Chondrocyte (in vitro differentiated cells): Measurements from ENCODE around the gene HUNK. TPM values are rescaled to one million over a fixed set of nuclear protein-coding genes. Genes with fewer than 3 reads are reported as not detected.

Source experiments
- DNase-seq: peaks from one replicate; pipeline ENCODE4 v3.0.0; 2021; ENCODE audit warnings: mixed read lengths, low spot score
- H3K27ac Mint-ChIP-seq: one replicate; pipeline ENCODE4 v1.8.0; 2021; ENCODE audit warnings: mild to moderate bottlenecking, moderate library complexity, mixed read lengths; ENCODE audit not compliant: unreplicated experiment
- H3K27me3 Mint-ChIP-seq: 2 replicates; pipeline ENCODE4 v1.8.0; 2021; ENCODE audit warnings: low read depth, mixed read lengths
- H3K36me3 Mint-ChIP-seq: 2 replicates; pipeline ENCODE4 v1.8.0; 2021; ENCODE audit warnings: low read depth, mixed read lengths
- H3K4me1 Mint-ChIP-seq: 2 replicates; pipeline ENCODE4 v1.8.0; 2021; ENCODE audit warnings: low read depth, mild to moderate bottlenecking, mixed read lengths
- H3K4me3 Mint-ChIP-seq: one replicate; pipeline ENCODE4 v1.8.0; 2021; ENCODE audit warnings: mild to moderate bottlenecking, moderate library complexity, mixed read lengths; ENCODE audit not compliant: unreplicated experiment
- H3K9me3 Mint-ChIP-seq: 2 replicates; pipeline ENCODE4 v1.8.0; 2021; ENCODE audit warnings: low read depth, mixed read lengths
- total RNA-seq: library from RNA; stranded (reverse); gene quantifications from 3 replicates; pipeline ENCODE4 v1.2.1, GENCODE V29; 2021
- TF ChIP-seq, protein P1 (sequence below): fragments of 200-600 bp; sonication (generic); IDR thresholded peaks from 2 replicates; pipeline ENCODE4 v1.5.0; 2021; ENCODE audit warnings: antibody characterized with exemption, mild to moderate bottlenecking, moderate library complexity

HUNK gene
- total RNA-seq, 1 donor from 2014 or later = 1.6 TPM

- Mint-ChIP-seq H3K27ac (peak overlapping the region; percentile 46), H3K9me3 (peaks cover 3% of the 10 kb centered on the region)
Observed at GRCh38 chr21:31927689-31928353, 55.0 kb downstream of the HUNK start.

GRCh38 chr21:31928656-31929055 is 55.8 kb downstream of the HUNK start:
- Mint-ChIP-seq H3K9me3 (peaks cover 3% of the 10 kb centered on the region), H3K27me3 (no peaks in the 10 kb centered on the region), H3K27ac (peak overlapping the region; percentile 14), H3K4me1 (peaks cover 15% of the 10 kb centered on the region), H3K4me3 (no peak overlapping the region), H3K36me3 (no peaks in the 10 kb centered on the region)
- TF ChIP-seq, protein P1, sequence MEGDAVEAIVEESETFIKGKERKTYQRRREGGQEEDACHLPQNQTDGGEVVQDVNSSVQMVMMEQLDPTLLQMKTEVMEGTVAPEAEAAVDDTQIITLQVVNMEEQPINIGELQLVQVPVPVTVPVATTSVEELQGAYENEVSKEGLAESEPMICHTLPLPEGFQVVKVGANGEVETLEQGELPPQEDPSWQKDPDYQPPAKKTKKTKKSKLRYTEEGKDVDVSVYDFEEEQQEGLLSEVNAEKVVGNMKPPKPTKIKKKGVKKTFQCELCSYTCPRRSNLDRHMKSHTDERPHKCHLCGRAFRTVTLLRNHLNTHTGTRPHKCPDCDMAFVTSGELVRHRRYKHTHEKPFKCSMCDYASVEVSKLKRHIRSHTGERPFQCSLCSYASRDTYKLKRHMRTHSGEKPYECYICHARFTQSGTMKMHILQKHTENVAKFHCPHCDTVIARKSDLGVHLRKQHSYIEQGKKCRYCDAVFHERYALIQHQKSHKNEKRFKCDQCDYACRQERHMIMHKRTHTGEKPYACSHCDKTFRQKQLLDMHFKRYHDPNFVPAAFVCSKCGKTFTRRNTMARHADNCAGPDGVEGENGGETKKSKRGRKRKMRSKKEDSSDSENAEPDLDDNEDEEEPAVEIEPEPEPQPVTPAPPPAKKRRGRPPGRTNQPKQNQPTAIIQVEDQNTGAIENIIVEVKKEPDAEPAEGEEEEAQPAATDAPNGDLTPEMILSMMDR = no peak
- DNase-seq = no peak

More at GRCh38 chr21:31927689-31928353, 55.0 kb downstream of the HUNK start:
- Mint-ChIP-seq H3K27me3 (no peaks in the 10 kb centered on the region), H3K4me3 (peak overlapping the region; percentile 48), H3K4me1 (peaks cover 15% of the 10 kb centered on the region), H3K36me3 (no peaks in the 10 kb centered on the region)
- TF ChIP-seq, protein P1 = no peak
- no peak for DNase-seq

DNA sequence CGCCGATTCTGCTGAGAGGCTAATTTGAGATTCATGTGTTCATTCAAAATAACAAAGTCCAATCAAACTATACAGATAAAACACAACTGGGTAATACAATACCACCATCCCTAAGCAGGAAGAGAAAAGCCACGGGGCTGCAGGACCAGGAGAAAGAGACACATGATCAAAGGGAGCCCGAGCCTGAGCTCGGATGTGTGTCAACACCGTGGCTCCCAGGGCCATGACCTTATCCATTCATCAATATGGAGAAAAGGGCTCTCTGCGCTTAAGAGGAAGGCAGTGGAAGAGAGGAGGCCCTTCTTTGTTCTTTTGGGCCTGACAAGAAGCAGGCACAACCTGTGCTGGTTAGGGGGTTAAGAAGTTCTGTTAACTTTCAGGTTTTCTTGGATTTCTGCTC is 56.7 kb downstream of the HUNK start:
- H3K9me3 Mint-ChIP-seq = peaks cover 3% of the 10 kb centered on the region
- H3K4me3 Mint-ChIP-seq = no peak overlapping the region
- TF ChIP-seq, protein P1 = no peak
- no peak overlapping the region for H3K27ac Mint-ChIP-seq
- peaks cover 15% of the 10 kb centered on the region for H3K4me1 Mint-ChIP-seq
- H3K36me3 Mint-ChIP-seq = no peaks in the 10 kb centered on the region
- no peaks in the 10 kb centered on the region for H3K27me3 Mint-ChIP-seq
- no peak for DNase-seq

GRCh38 chr21:31930001-31930400 is 57.2 kb downstream of the HUNK start:
- H3K4me1 Mint-ChIP-seq = peaks cover 15% of the 10 kb centered on the region
- no peak for DNase-seq
- no peak overlapping the region for H3K4me3 Mint-ChIP-seq
- H3K27ac Mint-ChIP-seq = no peak overlapping the region
- no peaks in the 10 kb centered on the region for H3K36me3 Mint-ChIP-seq
- TF ChIP-seq, protein P1 = no peak
- H3K27me3 Mint-ChIP-seq = no peaks in the 10 kb centered on the region
- H3K9me3 Mint-ChIP-seq = peaks cover 3% of the 10 kb centered on the region

GRCh38 chr21:31931644-31932469 is 59.0 kb downstream of the HUNK start:
- H3K4me3 Mint-ChIP-seq = no peak overlapping the region
- H3K27ac Mint-ChIP-seq = no peak overlapping the region
- TF ChIP-seq, protein P1 = no peak
- no peaks in the 10 kb centered on the region for H3K27me3 Mint-ChIP-seq
- no peaks in the 10 kb centered on the region for H3K36me3 Mint-ChIP-seq
- no peaks in the 10 kb centered on the region for H3K9me3 Mint-ChIP-seq
- no peak for DNase-seq
- peaks cover 15% of the 10 kb centered on the region for H3K4me1 Mint-ChIP-seq
